Colon (tissue), 2 donors: Measurements from ENCODE around the gene DTD2.
A peak's percentile ranks its signal among the peaks of the same experiment; 100 is the strongest.

Source experiments
- FAIRE-seq: peaks from 2 replicates; lab custom pipeline; 2012; peaks lifted over from hg19 to GRCh38; lab: Jason Lieb, UNC
- donor health status: control.
- donor health status: control.

Gene DTD2

GRCh38 chr14:31405106-31405505, 52.2 kb downstream of the DTD2 start:
- FAIRE-seq: no peak

GRCh38 chr14:31403707-31404106, 53.6 kb downstream of the DTD2 start:
- no peak for FAIRE-seq

- FAIRE-seq: peak; percentile 31
Measured at GRCh38 chr14:31402764-31403439, 54.4 kb downstream of the DTD2 start.

- peak; percentile 14 for FAIRE-seq
Measured at GRCh38 chr14:31401369-31401932, 55.9 kb downstream of the DTD2 start.

GRCh38 chr14:31400031-31400638, 57.2 kb downstream of the DTD2 start:
- FAIRE-seq: peak; percentile 33
